ENCODE data around the gene SLC6A3.
"Not testable (repeated sequence)": the region's sequence is repeated elsewhere in the genome, so short reads cannot be mapped to it uniquely, and the experiment has no call there.

Gene SLC6A3

GRCh38 chr5:1477341-1477740 lies 32.1 kb upstream of the SLC6A3 start:
- peak; percentile 12 for DNase-seq

DNA sequence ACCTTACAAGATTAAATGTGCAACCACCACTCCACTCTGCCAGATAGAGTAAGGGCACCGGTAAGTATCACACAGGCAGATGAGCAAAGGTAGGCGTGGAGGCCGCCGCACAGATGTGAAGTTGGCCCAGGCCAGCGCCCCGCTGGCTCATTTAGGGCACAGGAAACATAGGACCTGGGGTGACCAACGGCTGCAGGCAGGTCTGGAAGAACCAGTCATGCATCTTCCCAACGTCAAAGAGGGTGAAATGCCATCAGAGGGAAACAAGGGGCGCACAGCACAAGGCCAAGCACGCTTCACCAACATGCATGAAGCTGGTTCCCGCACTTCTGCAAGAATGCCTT lies 31.7 kb upstream of the SLC6A3 start:
- DNase-seq = no peak

DNA sequence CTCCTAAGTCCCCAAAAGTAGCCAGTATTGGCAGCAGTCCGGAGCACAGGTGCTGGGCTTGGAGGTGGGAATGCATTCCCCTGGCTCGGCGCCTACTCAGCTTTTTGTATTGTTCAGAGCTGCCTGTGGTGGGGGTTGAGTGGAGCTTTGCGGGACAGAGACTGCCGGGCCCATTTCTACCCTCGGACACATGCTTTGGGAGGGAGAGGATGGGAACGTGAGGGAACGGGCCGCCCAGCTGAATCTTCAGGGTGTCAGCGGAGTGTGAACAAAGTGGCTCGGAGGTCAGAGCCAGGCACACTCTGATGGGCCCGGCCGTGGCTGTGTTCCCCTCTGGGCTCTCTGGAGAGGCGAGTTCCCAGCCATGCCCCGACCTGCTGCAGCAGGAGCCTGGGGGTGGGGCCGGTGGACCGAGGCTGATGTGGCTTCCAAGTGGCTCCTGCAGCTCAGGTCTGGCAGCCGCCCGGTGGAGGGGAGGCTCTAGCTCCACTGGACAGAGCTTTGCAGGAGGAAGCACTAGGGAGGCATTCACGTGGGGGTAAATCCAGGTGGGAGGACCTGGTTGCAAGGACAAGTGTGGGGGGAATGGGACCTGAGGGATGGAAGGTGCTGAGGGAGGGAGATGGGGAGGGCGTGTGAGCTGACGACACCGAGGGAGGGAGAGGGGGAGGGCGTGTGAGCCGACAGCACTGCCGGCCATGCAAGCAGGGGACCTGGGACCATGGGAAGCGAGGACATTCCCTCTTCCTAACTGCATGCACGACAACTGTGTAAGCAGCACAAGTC lies 31.1 kb upstream of the SLC6A3 start:
- DNase-seq = no peak

DNA sequence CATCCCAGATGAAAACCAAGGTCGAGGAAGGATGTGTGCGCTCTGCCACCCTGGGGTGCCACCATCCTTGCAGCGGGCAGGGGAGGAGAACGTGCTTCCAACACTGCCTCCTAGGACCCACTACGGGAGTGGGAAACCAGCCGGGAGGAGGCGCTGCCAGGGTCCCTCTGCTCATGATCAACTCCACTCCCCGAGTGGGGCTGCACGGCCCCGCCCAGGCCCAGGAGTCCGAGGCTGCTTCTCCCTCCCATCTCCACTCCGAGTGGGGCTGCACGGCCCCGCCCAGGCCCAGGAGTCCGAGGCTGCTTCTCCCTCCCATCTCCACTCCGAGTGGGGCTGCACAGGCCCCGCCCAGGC lies 30.3 kb upstream of the SLC6A3 start:
- not testable (repeated sequence) for DNase-seq

- DNase-seq = no peak
Measured at GRCh38 chr5:1474866-1475543, 29.8 kb upstream of the SLC6A3 start.

- no peak for DNase-seq
Measured at GRCh38 chr5:1474183-1474839, 29.1 kb upstream of the SLC6A3 start.

- no peak for DNase-seq
Measured at GRCh38 chr5:1473746-1474145, 28.5 kb upstream of the SLC6A3 start.

- DNase-seq = no peak
Measured at GRCh38 chr5:1472964-1473628, 27.9 kb upstream of the SLC6A3 start.

GRCh38 chr5:1471997-1472963 lies 27.0 kb upstream of the SLC6A3 start:
- no peak for DNase-seq

DNA sequence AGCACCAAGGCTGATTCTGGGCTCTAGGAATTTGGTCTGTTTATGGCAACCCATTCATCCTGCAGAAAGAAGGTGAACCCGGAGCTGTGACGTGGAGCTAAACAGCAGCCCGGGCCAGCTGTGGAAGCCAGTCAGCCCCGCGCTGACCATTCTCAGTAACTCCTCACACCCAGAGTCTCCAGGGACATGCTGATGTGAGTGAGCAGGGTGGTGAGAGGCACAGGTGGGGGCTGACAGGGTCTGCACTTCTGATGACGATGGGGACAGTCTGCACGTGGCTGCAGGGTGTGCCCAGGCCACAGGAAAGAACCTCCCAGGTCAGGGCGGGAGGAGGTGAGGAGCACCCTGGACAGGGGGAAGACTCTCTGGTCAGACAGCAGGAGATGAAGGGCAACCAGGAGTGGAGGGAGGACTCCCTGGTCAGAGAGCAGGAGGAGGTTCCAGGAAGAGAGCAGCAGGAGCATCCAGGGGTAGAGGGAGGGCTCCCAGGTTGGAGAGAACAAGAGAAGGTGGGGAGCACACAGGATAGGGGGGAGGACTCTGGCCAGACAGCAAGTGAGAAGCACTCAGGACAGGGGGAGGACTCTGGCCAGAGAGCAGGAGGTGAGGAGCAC lies 26.1 kb upstream of the SLC6A3 start:
- DNase-seq = no peak

DNA sequence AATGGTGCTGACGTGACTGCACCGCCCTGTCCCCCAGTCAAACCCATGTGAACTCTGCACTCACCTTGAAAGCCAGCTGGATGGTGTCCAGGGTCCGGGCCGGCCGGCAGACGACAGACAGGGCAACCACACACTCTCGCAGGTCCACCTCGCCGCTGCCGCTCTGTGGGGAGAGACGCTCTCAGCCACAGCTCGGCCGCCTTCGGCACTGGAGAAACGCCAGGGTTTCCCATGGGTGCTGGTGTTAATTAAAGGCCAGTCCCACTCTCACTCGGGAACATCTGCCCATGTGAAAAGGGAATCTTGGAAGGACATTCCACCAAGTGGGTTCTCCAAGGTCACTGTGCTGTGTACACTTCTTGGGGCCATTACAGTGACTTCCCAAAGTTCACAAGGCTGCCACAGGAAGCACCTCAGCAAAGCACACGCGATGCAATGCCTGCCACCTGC lies 25.5 kb upstream of the SLC6A3 start:
- DNase-seq = no peak

DNA sequence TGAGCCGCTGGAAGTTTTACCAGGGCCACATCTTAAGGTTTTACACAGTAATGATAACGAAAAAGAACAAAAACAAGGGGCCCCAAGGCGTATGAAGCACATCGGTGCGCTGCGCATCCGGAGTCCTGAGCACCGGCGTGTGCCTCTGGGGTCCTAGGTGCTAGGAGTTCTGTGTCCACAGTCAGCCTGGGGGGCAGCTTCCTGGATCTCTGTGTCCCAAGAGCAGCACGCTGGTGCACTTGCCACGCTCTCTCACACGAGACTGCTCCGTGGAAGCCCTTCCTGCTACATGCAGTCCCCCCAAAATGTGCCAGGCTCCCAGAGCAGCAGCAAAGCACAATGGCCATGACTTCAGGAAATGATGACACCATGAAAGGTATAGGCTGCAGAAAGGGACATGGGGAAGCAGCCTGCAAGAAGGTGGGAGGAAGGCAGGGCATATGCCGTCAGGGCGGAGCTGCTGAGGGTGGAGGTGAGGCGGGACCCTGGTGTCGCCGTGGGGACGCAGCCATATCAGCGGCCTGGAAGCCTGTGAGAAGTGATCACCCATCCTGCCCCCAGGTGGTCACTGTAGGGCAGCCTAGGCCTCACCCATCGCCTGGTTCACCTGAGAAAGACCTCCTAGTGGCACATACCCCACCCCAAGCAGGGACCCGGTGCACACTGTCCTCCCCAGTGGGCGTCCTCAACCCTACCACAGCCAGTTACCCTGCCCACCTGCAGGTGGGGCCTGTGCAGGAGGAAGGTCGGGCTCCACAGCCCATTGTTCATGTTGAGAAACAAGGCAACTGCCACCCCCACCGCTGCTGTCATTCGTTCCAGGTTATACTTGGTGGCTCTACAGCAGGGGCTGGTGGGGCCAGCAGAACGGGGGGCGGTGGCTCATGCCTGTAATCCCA lies 23.6 kb upstream of the SLC6A3 start:
- no peak for DNase-seq

DNA sequence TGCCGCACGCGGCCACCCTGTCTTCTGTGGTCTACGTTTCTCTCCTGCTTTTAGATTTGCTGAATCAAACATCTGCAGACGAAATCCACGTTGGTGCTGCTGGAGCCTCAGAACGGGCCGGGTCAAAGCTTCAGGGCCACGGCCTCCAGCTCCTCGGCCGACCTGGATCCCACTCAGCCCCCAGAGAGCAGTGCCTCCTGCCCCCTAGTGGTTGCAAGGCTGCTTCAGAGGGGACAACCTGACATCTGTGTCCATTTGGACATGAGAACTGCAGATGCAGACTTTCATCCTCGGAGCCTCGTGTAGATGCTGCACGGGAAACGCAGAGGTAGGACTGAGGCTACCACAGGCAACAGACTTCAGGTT lies 23.0 kb upstream of the SLC6A3 start:
- DNase-seq = peak; percentile 5

- no peak for DNase-seq
Measured at GRCh38 chr5:1467341-1468246, 22.4 kb upstream of the SLC6A3 start.

DNA sequence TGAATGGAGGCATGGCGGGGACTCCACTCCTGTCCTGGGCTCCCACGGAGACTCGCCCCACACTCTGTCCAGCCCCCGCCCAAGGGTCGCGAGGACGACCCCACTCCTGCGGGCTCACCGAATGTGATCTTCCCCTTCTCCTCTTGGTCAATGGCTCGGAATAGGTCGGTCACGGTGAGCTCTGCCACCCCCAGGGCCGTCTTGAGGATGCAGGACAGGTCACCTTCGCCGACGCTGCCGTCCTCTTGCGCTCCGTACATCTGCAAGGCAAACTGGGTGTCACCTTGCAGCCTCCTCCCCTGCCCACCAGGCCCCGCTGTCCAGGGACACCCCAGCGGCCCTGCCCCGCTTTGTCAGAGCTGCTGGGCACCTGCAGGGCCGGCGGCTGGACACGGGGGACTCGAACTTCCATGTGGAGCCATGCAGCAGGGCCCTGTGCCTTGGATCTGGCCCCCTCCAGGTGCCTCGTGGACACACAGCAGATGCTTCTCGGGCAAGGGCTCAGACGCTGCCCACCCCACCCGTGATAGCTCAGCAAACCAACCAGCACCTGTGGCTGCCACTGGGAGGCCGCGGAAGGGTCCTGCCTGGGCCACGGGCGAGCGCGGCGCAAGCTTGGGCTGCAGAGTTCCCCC lies 21.5 kb upstream of the SLC6A3 start:
- no peak for DNase-seq

GRCh38 chr5:1465966-1466471 lies 20.8 kb upstream of the SLC6A3 start:
- no peak for DNase-seq

GRCh38 chr5:1465117-1465516 lies 19.9 kb upstream of the SLC6A3 start:
- DNase-seq = no peak

- DNase-seq = no peak
Measured at GRCh38 chr5:1464511-1464910, 19.3 kb upstream of the SLC6A3 start.

DNA sequence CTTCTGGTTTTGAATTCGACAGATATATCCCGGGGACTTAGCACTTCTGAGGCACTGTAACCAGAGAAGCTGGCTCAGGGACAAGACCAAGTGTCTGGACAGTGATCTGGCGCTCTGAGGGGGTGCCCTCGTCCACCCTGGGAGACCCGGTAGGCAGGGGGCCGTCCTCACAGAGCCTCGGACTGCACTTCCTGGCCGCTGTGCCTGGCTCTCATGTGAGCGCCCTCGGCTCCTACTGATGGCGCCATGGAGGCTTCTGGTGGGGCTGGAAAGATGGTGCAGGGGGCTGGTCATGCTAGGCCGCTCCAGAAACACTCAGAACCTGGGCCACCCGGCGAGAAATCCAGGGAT lies 18.8 kb upstream of the SLC6A3 start:
- DNase-seq = no peak

All from fibroblast of skin of back (primary cell).